Measurements from ENCODE around the gene KANSL1. TPM values are rescaled to one million over a fixed set of nuclear protein-coding genes. Genes with fewer than 3 reads are reported as not detected.

Gene KANSL1
- total and polyA plus RNA-seq, 10 of the 15 experiments (the other 5 are each of a cell fraction or from before 2014, with no cell fraction given) = 4.7 to 60.6 (median 28.0) TPM

DNA sequence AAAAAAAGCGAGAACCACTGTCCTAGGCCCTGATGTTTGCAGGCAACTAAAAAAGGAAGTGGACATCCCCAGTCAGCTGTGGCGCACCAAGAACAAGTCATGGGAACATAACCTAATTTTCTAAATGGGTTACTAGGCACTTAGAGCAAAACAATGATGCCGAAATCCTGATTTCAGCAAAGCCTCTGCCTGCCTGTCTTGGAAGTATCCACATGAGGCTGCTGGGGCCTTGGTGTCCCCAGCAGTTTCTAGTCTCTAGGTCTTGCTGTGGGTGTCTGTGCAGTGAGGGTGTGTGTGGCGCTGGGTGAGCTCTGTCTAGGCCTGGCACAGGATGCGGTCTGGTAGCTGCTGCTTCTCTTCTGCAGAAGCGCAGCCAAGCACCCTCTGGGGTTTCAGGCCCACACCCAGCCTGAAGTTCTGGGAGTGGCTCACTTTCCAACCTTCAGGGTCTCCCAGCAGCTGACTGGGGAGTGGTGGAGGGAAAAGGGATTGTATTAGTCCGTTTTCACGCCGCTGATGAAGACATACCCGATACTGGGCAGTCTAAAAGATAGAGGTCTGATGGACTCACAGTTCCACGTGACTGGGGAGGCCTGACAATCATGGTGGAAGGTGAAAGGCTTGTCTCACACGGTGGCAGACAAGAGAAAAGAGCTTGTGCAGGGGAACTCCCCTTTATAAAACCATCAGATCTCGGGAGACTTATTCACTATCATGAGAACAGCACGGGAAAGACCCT lies 173.0 kb downstream of the KANSL1 start (continued):
- TF ChIP-seq, protein P1, sequence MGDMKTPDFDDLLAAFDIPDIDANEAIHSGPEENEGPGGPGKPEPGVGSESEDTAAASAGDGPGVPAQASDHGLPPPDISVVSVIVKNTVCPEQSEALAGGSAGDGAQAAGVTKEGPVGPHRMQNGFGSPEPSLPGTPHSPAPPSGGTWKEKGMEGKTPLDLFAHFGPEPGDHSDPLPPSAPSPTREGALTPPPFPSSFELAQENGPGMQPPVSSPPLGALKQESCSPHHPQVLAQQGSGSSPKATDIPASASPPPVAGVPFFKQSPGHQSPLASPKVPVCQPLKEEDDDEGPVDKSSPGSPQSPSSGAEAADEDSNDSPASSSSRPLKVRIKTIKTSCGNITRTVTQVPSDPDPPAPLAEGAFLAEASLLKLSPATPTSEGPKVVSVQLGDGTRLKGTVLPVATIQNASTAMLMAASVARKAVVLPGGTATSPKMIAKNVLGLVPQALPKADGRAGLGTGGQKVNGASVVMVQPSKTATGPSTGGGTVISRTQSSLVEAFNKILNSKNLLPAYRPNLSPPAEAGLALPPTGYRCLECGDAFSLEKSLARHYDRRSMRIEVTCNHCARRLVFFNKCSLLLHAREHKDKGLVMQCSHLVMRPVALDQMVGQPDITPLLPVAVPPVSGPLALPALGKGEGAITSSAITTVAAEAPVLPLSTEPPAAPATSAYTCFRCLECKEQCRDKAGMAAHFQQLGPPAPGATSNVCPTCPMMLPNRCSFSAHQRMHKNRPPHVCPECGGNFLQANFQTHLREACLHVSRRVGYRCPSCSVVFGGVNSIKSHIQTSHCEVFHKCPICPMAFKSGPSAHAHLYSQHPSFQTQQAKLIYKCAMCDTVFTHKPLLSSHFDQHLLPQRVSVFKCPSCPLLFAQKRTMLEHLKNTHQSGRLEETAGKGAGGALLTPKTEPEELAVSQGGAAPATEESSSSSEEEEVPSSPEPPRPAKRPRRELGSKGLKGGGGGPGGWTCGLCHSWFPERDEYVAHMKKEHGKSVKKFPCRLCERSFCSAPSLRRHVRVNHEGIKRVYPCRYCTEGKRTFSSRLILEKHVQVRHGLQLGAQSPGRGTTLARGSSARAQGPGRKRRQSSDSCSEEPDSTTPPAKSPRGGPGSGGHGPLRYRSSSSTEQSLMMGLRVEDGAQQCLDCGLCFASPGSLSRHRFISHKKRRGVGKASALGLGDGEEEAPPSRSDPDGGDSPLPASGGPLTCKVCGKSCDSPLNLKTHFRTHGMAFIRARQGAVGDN (IDR thresholded peaks at IDR 0.05) = peak; percentile 87; the same call in 1 of the 2 replicates
- TF ChIP-seq, protein P2, sequence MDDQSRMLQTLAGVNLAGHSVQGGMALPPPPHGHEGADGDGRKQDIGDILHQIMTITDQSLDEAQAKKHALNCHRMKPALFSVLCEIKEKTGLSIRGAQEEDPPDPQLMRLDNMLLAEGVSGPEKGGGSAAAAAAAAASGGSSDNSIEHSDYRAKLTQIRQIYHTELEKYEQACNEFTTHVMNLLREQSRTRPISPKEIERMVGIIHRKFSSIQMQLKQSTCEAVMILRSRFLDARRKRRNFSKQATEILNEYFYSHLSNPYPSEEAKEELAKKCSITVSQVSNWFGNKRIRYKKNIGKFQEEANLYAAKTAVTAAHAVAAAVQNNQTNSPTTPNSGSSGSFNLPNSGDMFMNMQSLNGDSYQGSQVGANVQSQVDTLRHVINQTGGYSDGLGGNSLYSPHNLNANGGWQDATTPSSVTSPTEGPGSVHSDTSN (IDR thresholded peaks at IDR 0.05; ENCODE audit: insufficient replicate concordance, low read depth, low read length) = no peak
- TF ChIP-seq MEF2A (IDR thresholded peaks at IDR 0.05; ENCODE audit: insufficient read depth, low read depth, low read length) (no peak), SUZ12 (IDR thresholded peaks at IDR 0.05; ENCODE audit: unreplicated experiment) (no peak), SUPT20H (IDR thresholded peaks at IDR 0.05; ENCODE audit: borderline replicate concordance, control insufficient read depth, low read depth, low read length) (no peak), SMAD1 (IDR thresholded peaks at IDR 0.05; ENCODE audit: low read depth, partially characterized antibody) (no peak), POLR2A (IDR thresholded peaks at IDR 0.05; ENCODE audit: low read depth, low read length) (no peak), FOXK2 (IDR thresholded peaks at IDR 0.05) (no peak), MYC (IDR thresholded peaks at IDR 0.05; ENCODE audit: insufficient read depth, insufficient read length, insufficient replicate concordance, low read length, severe bottlenecking) (no peak), TCF3 (IDR thresholded peaks at IDR 0.05; ENCODE audit: borderline replicate concordance, insufficient read depth, low read depth, low read length) (no peak), RAD21 (IDR thresholded peaks at IDR 0.05; ENCODE audit: insufficient read depth, low read depth, low read length) (no peak), IKZF2 (IDR thresholded peaks at IDR 0.05) (0 out of 4 replicates have a peak, but pooled peaks of 1 of the 2 experiments have one; percentile 13), KAT2A (conservative IDR thresholded peaks at IDR 0.05; ENCODE audit: control insufficient read depth, low read depth, low read length) (no peak), RUNX3 (IDR thresholded peaks at IDR 0.05; ENCODE audit: low read length) (0 out of 2 replicates have a peak, but pooled peaks have one; percentile 11), STAT3 (IDR thresholded peaks at IDR 0.05; ENCODE audit: low read depth, low read length) (no peak), NFIC (IDR thresholded peaks at IDR 0.05; ENCODE audit: low read depth, low read length) (no peak), MTA2 (IDR thresholded peaks at IDR 0.05; ENCODE audit: low read depth) (0 out of 2 replicates have a peak, but pooled peaks have one; percentile 17), ZNF274 (IDR thresholded peaks at IDR 0.05; ENCODE audit: insufficient read depth, insufficient read length) (no peak), WRNIP1 (IDR thresholded peaks at IDR 0.05; ENCODE audit: borderline replicate concordance, low read depth, low read length) (no peak)
- TF ChIP-seq, protein P3, sequence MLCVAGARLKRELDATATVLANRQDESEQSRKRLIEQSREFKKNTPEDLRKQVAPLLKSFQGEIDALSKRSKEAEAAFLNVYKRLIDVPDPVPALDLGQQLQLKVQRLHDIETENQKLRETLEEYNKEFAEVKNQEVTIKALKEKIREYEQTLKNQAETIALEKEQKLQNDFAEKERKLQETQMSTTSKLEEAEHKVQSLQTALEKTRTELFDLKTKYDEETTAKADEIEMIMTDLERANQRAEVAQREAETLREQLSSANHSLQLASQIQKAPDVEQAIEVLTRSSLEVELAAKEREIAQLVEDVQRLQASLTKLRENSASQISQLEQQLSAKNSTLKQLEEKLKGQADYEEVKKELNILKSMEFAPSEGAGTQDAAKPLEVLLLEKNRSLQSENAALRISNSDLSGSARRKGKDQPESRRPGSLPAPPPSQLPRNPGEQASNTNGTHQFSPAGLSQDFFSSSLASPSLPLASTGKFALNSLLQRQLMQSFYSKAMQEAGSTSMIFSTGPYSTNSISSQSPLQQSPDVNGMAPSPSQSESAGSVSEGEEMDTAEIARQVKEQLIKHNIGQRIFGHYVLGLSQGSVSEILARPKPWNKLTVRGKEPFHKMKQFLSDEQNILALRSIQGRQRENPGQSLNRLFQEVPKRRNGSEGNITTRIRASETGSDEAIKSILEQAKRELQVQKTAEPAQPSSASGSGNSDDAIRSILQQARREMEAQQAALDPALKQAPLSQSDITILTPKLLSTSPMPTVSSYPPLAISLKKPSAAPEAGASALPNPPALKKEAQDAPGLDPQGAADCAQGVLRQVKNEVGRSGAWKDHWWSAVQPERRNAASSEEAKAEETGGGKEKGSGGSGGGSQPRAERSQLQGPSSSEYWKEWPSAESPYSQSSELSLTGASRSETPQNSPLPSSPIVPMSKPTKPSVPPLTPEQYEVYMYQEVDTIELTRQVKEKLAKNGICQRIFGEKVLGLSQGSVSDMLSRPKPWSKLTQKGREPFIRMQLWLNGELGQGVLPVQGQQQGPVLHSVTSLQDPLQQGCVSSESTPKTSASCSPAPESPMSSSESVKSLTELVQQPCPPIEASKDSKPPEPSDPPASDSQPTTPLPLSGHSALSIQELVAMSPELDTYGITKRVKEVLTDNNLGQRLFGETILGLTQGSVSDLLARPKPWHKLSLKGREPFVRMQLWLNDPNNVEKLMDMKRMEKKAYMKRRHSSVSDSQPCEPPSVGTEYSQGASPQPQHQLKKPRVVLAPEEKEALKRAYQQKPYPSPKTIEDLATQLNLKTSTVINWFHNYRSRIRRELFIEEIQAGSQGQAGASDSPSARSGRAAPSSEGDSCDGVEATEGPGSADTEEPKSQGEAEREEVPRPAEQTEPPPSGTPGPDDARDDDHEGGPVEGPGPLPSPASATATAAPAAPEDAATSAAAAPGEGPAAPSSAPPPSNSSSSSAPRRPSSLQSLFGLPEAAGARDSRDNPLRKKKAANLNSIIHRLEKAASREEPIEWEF (IDR thresholded peaks at IDR 0.05; ENCODE audit: insufficient replicate concordance, low read depth, low read length) = no peak
